ENCODE data around the gene CFAP73. TPM values are rescaled to one million over a fixed set of nuclear protein-coding genes. Genes with fewer than 3 reads are reported as not detected.
A peak's percentile ranks its signal among the peaks of the same experiment; 100 is the strongest.

The CFAP73 gene
- total RNA-seq, 4 donors from 2014 or later, result 0.56 TPM; not detected in 3

DNA sequence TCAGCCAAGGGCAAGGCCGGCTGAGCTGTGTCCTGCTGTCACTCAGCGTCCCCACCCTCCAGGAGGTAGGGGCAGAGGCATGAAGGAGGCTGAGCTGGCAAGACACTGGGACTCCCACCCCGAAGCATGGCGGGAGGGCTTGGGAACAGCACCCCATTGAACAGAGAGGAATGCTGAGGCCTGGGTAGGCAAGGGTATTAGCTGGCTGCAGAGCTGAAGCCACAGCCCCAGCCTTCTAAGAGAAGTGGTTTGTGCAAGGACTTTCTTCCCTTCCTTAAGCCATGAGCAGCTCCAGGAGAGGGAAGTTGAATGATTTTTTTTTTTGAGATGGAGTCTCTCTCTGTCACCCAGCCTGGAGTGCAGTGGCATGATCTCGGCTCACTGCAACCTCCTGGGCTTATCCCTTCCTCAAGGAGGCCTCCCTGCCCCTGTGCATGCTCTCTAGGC lies 6.6 kb upstream of the CFAP73 start:
- intact Hi-C loops (cut with DNase I), result no loop called here
- WGBS, 2 donors, result 65 to 69% methylated on average over 5 of the region's 5 CpGs
- no peak overlapping the region for H3K4me3 ChIP-seq (replicated peaks in 1 of 3)
- H3K36me3 ChIP-seq, result no peaks in the 10 kb centered on the region
- peaks cover 42 to 50% of the 10 kb centered on the region in 2 donors for H3K4me1 ChIP-seq
- no peak for DNase-seq
- H3K27ac ChIP-seq, result peak overlapping the region; percentile 60 to 89 (median 80)
- H3K27me3 ChIP-seq, result no peaks in the 10 kb centered on the region
- no peaks in the 10 kb centered on the region for H3K9me3 ChIP-seq
- TF ChIP-seq POLR2A (IDR thresholded peaks at IDR 0.05), result no peak
- TF ChIP-seq, protein P1, sequence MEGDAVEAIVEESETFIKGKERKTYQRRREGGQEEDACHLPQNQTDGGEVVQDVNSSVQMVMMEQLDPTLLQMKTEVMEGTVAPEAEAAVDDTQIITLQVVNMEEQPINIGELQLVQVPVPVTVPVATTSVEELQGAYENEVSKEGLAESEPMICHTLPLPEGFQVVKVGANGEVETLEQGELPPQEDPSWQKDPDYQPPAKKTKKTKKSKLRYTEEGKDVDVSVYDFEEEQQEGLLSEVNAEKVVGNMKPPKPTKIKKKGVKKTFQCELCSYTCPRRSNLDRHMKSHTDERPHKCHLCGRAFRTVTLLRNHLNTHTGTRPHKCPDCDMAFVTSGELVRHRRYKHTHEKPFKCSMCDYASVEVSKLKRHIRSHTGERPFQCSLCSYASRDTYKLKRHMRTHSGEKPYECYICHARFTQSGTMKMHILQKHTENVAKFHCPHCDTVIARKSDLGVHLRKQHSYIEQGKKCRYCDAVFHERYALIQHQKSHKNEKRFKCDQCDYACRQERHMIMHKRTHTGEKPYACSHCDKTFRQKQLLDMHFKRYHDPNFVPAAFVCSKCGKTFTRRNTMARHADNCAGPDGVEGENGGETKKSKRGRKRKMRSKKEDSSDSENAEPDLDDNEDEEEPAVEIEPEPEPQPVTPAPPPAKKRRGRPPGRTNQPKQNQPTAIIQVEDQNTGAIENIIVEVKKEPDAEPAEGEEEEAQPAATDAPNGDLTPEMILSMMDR (IDR thresholded peaks at IDR 0.05), result no peak

DNA sequence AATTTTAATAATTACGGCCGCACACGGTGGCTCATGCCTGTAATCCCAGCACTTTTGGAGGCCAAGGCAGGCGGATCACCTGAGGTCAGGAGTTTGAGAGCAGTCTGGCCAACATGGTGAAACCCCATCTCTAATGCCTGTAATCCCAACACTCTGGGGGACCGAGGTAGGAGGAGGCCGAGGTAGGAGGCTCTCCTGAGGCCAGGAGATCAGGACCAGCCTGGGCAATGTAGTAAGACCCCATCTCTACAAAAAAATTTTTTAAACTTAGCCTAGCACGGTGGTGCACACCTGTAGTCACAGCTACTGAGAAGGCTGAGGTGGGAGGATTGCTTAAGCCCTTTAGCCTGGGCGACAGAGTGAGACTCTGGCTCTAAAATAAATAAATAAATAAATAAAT lies 5.6 kb upstream of the CFAP73 start:
- H3K27ac ChIP-seq, result no peak overlapping the region
- no peaks in the 10 kb centered on the region for H3K36me3 ChIP-seq
- 94 to 95% methylated on average over 8 of the region's 8 CpGs for WGBS, 2 donors
- TF ChIP-seq POLR2A (IDR thresholded peaks at IDR 0.05), result no peak
- TF ChIP-seq, protein P1 (IDR thresholded peaks at IDR 0.05), result no peak
- DNase-seq, result no peak
- H3K27me3 ChIP-seq, result no peaks in the 10 kb centered on the region
- intact Hi-C loops (cut with DNase I), result no loop called here
- H3K4me3 ChIP-seq (replicated peaks in 1 of 3), result no peak overlapping the region
- H3K9me3 ChIP-seq, result no peaks in the 10 kb centered on the region
- peaks cover 34 to 50% of the 10 kb centered on the region in 2 donors for H3K4me1 ChIP-seq

DNA sequence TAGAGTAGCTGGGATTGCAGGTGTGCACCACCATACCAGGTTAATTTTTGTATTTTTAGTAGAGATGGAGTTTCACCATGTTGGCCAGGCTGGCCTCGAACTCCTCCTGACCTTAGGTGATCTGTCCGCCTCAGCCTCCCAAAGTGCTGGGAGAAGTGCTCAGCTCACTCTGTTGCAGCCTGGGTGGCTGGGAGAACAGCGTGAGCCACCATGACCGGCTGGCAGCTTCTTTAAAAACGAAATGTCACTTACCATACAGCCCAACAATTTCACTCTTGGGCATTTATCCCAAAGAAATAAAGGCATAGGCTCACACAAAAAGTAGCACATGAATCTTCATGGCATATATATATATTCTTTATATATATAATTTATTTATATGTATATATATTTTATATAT lies 4.7 kb upstream of the CFAP73 start:
- no peak for TF ChIP-seq POLR2A (IDR thresholded peaks at IDR 0.05)
- TF ChIP-seq, protein P1 (IDR thresholded peaks at IDR 0.05), result no peak
- Histone ChIP-seq H3K27me3 (no peaks in the 10 kb centered on the region), H3K36me3 (no peaks in the 10 kb centered on the region), H3K9me3 (no peaks in the 10 kb centered on the region), H3K4me3 (replicated peaks in 1 of 3) (no peak overlapping the region), H3K27ac (peak overlapping the region in 2 of 3 donors; percentile 33 to 36), H3K4me1 (peaks cover 32 to 50% of the 10 kb centered on the region in 2 donors)
- intact Hi-C loops (cut with DNase I), result no loop called here
- no peak for DNase-seq
- 75 to 78% methylated on average over 5 of the region's 5 CpGs for WGBS, 2 donors

DNA sequence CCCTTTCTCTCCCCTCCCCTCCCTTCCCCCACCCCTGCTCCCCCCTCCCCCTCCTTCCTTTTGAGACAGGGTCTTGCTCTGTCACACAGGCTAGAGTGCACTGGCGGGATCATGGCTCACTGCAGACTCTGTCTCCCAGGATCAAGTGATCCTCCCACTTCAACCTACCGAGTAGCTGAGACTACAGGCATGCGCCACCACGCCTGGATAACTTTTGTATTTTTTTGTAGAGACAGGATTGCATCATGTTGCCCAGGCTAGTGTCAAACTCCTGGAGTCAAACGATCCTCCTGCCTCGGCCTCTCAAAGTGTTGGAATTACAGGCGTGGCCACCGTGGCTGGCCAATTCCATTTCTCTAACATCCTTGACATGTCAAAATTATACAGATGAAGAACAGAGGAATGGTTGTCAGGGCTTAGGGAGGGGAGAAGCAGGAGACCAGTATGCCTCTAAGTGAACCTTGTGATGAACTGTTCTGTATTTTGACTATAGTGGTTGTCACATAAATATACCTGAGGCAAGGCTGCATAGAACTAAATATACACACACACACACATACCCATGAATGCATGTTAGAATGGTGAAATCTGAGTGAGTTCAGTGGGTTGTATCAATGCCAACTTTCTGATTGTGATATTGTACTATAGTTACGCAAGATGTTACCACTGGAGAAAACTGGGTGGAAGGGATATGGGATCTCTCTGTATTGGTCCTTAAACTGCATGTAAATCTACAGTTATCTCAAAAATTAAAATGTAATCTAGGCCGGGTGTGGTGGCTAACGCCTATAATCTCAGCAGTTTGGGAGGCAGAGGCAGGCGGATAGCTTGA lies 3.6 kb upstream of the CFAP73 start:
- no peaks in the 10 kb centered on the region for H3K36me3 ChIP-seq
- H3K4me1 ChIP-seq, result peaks cover 27 to 44% of the 10 kb centered on the region in 2 donors
- peak; percentile 57 to 70 for DNase-seq
- peak overlapping the region in 2 of 3 donors; percentile 33 to 36 for H3K27ac ChIP-seq
- no peak for TF ChIP-seq POLR2A (IDR thresholded peaks at IDR 0.05)
- TF ChIP-seq, protein P1 (IDR thresholded peaks at IDR 0.05), result no peak
- H3K4me3 ChIP-seq (replicated peaks in 1 of 3), result no peak overlapping the region
- no peaks in the 10 kb centered on the region for H3K9me3 ChIP-seq
- intact Hi-C loops (cut with DNase I), result no loop called here
- no peaks in the 10 kb centered on the region for H3K27me3 ChIP-seq
- WGBS, 2 donors, result 61 to 84% methylated on average over 7 to 12 of the region's 12 CpGs

DNA sequence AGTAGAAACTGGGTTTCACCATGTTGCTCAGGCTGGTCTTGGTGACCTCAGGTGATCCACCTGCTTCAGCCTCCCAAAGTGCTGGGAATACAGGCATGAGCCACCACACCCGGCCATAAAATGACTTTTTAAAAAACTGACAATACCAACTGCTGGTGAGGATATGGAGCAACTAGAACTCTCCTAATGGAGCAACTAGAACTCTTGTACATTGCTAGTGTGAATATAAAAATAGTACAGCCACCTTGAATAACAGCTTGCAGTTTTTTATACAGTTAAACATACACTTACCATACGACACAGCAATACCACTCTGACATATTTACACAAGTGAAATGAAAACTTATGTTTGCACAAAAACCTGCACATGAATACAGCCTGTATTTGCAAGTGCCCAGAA lies 2.5 kb upstream of the CFAP73 start:
- DNase-seq, result no peak
- no peaks in the 10 kb centered on the region for H3K9me3 ChIP-seq
- H3K4me3 ChIP-seq (replicated peaks in 1 of 3), result no peak overlapping the region
- intact Hi-C loops (cut with DNase I), result no loop called here
- TF ChIP-seq, protein P1 (IDR thresholded peaks at IDR 0.05), result no peak
- TF ChIP-seq POLR2A (IDR thresholded peaks at IDR 0.05), result no peak
- peaks cover 21 to 33% of the 10 kb centered on the region in 2 donors for H3K4me1 ChIP-seq
- H3K27ac ChIP-seq, result no peak overlapping the region
- 90 to 98% methylated on average over 2 of the region's 2 CpGs for WGBS, 2 donors
- no peaks in the 10 kb centered on the region for H3K27me3 ChIP-seq
- no peaks in the 10 kb centered on the region for H3K36me3 ChIP-seq
